T-cell (primary cell): ENCODE data around the gene MRPS15. TPM values are rescaled to one million over a fixed set of nuclear protein-coding genes. Genes with fewer than 3 reads are reported as not detected.

Source experiments
- ATAC-seq, 4 experiments: fragments of 200-7000 bp in 3 of 4; fragments of 150-1000 bp in 1 of 4; cut with Tn5 transposase; replicated peaks in 1 of 4; 1 replicate in 3 of 4; 2 replicates in 1 of 4; pipeline ENCODE4 v1.10.0; 2021; ENCODE audit warnings: moderate library complexity in 3 of 4, mild to moderate bottlenecking in 2 of 4, moderate number of reproducible peaks in 1 of 4
- CTCF ChIA-PET, 2 donors: fragments of 300-600 bp; sonication (Branson Sonifier 250); formaldehyde crosslinking; loops; one replicate each; lab custom pipeline; 2022; ENCODE audit warnings: antibody characterized with exemption in 2 of 2; lab: Charles Lee
- POLR2A ChIA-PET, 2 donors: fragments of 300-600 bp; sonication (Branson Sonifier 250); formaldehyde crosslinking; loops; one replicate each; lab custom pipeline; 2022; ENCODE audit warnings: antibody characterized with exemption in 2 of 2; lab: Charles Lee
- DNase-seq, 35 experiments: peaks; one replicate each; pipeline versions ENCODE4 v3.0.0 to v3.0.0-alpha.2; 2013 to 2023
- H3K27ac ChIP-seq: one replicate; pipeline ENCODE4 v1.5.1; 2013; ENCODE audit warnings: low read length
- H3K27me3 ChIP-seq, 2 experiments: replicated peaks in 1 of 2; 1 replicate in 1 of 2; 2 replicates in 1 of 2; pipeline versions ENCODE4 v1.6.1 to v1.7.0; 2013; ENCODE audit warnings: low read length in 1 of 2, mixed read lengths in 1 of 2; ENCODE audit not compliant: control insufficient read depth in 2 of 2, insufficient read depth in 2 of 2; ENCODE audit errors: extremely low read depth in 1 of 2
- H3K36me3 ChIP-seq, 2 donors: 1 replicate in 1 of 2; 2 replicates in 1 of 2; pipeline versions ENCODE4 v1.6.1 to v1.7.0; 2013; ENCODE audit warnings: low read length in 1 of 2; ENCODE audit not compliant: control insufficient read depth in 2 of 2, insufficient read depth in 1 of 2; ENCODE audit errors: extremely low read depth in 1 of 2
- H3K4me1 ChIP-seq, 2 experiments: 1 replicate in 1 of 2; 2 replicates in 1 of 2; pipeline versions ENCODE4 v1.6.1 to v1.7.0; 2013; ENCODE audit warnings: low read length in 2 of 2, mixed read lengths in 1 of 2; ENCODE audit not compliant: insufficient read depth in 2 of 2, control insufficient read depth in 1 of 2; ENCODE audit errors: extremely low read depth in 1 of 2
- H3K4me3 ChIP-seq, 2 donors: 1 replicate in 1 of 2; 2 replicates in 1 of 2; pipeline versions ENCODE4 v1.5.1 to v1.7.0; 2013; ENCODE audit warnings: mild to moderate bottlenecking in 2 of 2, low read length in 1 of 2, moderate library complexity in 1 of 2; ENCODE audit not compliant: control insufficient read depth in 1 of 2; ENCODE audit errors: extremely low read depth in 1 of 2
- H3K9me3 ChIP-seq: 2 replicates; pipeline ENCODE4 v1.7.0; 2013
- H3K27ac Mint-ChIP-seq, 2 donors: one replicate each; pipeline ENCODE4 v1.8.0; 2020 to 2021; ENCODE audit warnings: mild to moderate bottlenecking in 2 of 2, mixed read lengths in 2 of 2
- H3K27me3 Mint-ChIP-seq, 2 donors: one replicate each; pipeline ENCODE4 v1.8.0; 2021 to 2022; ENCODE audit warnings: mixed read lengths in 2 of 2
- H3K36me3 Mint-ChIP-seq: one replicate; pipeline ENCODE4 v1.8.0; 2021; ENCODE audit warnings: mixed read lengths
- H3K4me1 Mint-ChIP-seq, 3 donors: one replicate each; pipeline ENCODE4 v1.8.0; 2020 to 2022; ENCODE audit warnings: mixed read lengths in 3 of 3, mild to moderate bottlenecking in 1 of 3
- H3K4me3 Mint-ChIP-seq, 3 donors: one replicate each; pipeline ENCODE4 v1.8.0; 2020 to 2022; ENCODE audit warnings: mild to moderate bottlenecking in 3 of 3, mixed read lengths in 3 of 3, moderate library complexity in 3 of 3
- H3K9me3 Mint-ChIP-seq, 3 donors: one replicate each; pipeline ENCODE4 v1.8.0; 2020 to 2022; ENCODE audit warnings: mixed read lengths in 3 of 3
- WGBS: methylation state at CpG from one replicate; pipeline ENCODE4 v1.1.5; 2013; ENCODE audit warnings: missing lambda C conversion rate; ENCODE audit not compliant: insufficient coverage; 5-methylcytosine and 5-hydroxymethylcytosine counted together
- total RNA-seq, 35 experiments: library from RNA in 6 of 35; stranded (reverse) in 6 of 35; fragments of 120-200 nt in 1 of 35; gene quantifications; one replicate each; pipeline versions ENCODE4 v1.2.1 to v1.2.4 and lab custom pipeline; 2013 to 2026

The MRPS15 gene
- total RNA-seq, 5 donors from 2014 or later (not counting 1 experiment from before 2014, with no cell fraction given): 25.7 to 37.3 (median 34.9) TPM

DNA sequence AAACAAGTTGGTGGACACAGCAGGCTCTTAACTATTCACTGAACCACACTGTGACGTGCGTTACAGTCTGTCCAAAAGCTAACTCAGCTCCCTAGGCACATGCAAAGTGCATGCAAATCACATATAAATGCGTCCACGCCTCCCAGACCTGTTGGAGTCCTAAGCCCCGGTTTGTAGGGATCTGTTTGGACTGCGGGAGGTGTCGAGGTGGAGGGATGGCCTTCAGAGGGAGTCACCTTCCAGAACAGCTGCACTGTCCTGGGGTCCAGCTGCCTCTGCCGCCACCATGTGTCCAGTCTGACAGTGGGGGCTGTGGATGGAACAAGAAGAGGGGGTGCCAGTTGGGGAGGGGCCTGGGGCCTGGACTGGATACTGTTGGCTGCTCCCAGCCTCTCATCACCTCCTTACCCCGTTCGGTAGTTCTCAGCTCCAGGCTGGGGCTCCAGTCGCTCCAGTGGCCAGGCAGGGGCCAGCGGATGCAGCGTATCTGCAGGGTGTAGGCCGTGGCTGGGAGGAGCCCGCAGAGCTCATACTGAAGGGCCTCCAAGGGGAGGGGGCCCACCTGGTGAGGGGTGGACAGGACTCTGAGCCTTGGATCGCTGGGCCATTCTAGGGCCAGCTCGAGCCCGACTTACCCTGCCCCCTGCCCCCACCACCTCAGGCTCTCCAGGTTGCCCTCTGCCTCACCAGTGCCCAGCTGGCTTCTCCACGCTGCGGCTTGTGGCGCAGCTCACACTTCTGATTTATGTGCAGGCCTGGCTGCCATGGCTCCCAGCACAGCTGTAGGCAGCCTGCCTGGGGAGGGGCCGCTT lies 7.9 kb upstream of the MRPS15 start:
- Mint-ChIP-seq H3K36me3 (no peaks in the 10 kb centered on the region), H3K4me3 (no peak overlapping the region), H3K27me3 (no peaks in the 10 kb centered on the region), H3K9me3 (no peaks in the 10 kb centered on the region), H3K27ac (no peak overlapping the region), H3K4me1 (no peaks in the 10 kb centered on the region)
- H3K27ac ChIP-seq: no peak overlapping the region
- no peaks in the 10 kb centered on the region for H3K36me3 ChIP-seq
- ATAC-seq (no peak), DNase-seq (no peak)
- no peaks in the 10 kb centered on the region for H3K9me3 ChIP-seq
- ChIA-PET POLR2A (no interaction called here), CTCF (no interaction called here)
- no peaks in the 10 kb centered on the region for H3K4me1 ChIP-seq
- 88% methylated on average over 16 of the region's 22 CpGs for WGBS
- no peaks in the 10 kb centered on the region for H3K27me3 ChIP-seq
- no peak overlapping the region for H3K4me3 ChIP-seq

DNA sequence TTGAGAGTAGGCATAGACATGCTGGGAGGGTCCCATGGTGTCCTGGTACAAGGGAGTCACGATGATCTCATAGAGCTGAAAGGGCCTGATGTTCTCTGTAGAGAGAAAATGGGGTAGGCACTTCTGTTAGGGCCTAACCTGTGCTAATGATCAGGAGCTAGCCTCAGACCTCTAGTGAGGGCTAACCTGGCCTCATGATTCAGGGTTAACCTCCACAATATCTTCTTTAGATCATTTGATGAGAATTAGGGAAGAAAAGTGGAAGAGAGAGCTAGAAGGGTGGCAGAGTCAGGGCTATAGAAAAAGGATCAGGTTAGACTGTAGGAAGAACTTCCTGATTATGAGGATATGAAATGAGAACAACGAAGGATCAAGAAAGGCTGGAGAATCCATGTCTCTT lies 5.0 kb upstream of the MRPS15 start:
- Histone ChIP-seq H3K4me3 (no peak overlapping the region), H3K27me3 (no peaks in the 10 kb centered on the region), H3K36me3 (no peaks in the 10 kb centered on the region), H3K4me1 (peaks cover 4 to 5% of the 10 kb centered on the region in 2 experiments), H3K27ac (no peak overlapping the region), H3K9me3 (no peaks in the 10 kb centered on the region)
- ATAC-seq: no peak
- Mint-ChIP-seq H3K9me3 (no peaks in the 10 kb centered on the region), H3K4me3 (no peak overlapping the region), H3K27ac (peak overlapping the region in 1 of 2 donors; percentile 37), H3K4me1 (peaks cover 6 to 9% (median 9%) of the 10 kb centered on the region in 3 donors), H3K36me3 (no peaks in the 10 kb centered on the region), H3K27me3 (no peaks in the 10 kb centered on the region)
- no peak for DNase-seq
- ChIA-PET CTCF (interaction anchor here in 1 of 2 donors (0.6 kb wide), 1 partner anchor 755 kb away, joined by 3 read pairs; no protein-coding TSS in a partner anchor), POLR2A (no interaction called here)
- 38% methylated on average over 1 of the region's 2 CpGs for WGBS

DNA sequence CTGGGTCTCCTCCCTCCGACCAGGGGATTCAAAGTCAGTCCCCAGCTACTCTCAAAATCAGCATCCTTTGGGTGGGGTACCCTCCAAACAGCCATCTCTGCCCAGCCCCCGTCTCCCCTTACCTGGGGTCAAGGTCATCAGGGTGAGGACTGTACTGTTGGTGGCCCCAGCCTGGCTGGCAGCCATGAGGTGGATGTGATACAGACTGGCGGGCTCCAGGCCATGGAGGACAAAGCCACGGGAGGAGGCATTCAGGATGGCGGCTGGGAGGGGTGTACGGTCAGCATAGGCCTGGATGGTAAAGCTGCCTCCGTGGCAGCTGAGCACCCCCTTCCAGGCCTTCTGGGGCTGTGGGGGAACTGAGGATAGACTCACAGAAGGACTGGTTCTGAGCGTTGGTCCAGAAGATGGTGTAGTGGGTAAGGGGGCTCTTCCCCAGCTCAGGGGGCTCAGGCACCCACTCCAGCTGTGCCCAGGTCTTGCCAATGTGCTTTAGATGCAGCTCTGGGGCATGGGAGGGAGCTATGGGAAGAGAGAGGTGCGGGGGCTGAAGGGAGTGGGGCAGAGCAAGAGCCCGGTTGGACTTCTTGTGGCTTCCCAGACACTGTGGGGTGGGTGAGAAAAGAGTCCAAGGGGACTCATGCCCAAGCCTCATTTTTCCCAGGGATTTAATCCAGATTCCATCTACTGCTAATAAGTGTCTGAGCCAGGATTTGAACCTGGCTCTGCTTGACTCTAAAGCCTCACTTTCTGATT lies 3.7 kb upstream of the MRPS15 start:
- Histone ChIP-seq H3K27me3 (no peaks in the 10 kb centered on the region), H3K4me3 (no peak overlapping the region), H3K27ac (no peak overlapping the region), H3K36me3 (no peaks in the 10 kb centered on the region), H3K4me1 (peaks cover 10 to 15% of the 10 kb centered on the region in 2 experiments), H3K9me3 (no peaks in the 10 kb centered on the region)
- CTCF ChIA-PET: no interaction called here
- POLR2A ChIA-PET: no interaction called here
- 100% methylated on average over 5 of the region's 10 CpGs for whole genome bisulfite sequencing
- DNase-seq (no peak), ATAC-seq (no peak)
- no peaks in the 10 kb centered on the region for H3K27me3 Mint-ChIP-seq
- H3K27ac Mint-ChIP-seq: no peak overlapping the region
- H3K4me1 Mint-ChIP-seq: peaks cover 17 to 22% (median 21%) of the 10 kb centered on the region in 3 donors
- no peaks in the 10 kb centered on the region for H3K9me3 Mint-ChIP-seq
- no peaks in the 10 kb centered on the region for H3K36me3 Mint-ChIP-seq
- H3K4me3 Mint-ChIP-seq: no peak overlapping the region

DNA sequence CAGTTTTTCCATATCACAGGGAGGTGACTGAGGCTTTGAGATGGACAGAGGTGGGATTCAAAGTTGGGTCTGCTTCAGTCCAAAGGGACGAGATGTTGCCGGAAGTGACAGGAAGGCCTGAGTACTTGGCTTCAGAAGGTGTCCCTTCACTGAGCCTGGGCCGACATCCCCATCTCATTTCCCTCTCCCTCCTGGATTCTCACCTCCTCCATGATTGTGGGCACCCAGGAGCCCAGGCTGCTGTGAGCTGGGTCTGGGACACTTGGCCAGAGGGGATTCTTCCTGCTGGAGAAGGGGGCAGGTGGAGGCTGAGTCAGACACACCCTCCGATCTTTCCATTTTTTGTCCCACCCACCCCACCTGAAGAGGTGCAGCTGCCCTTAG lies 2.8 kb upstream of the MRPS15 start:
- ATAC-seq (no peak), DNase-seq (no peak)
- Mint-ChIP-seq H3K36me3 (no peaks in the 10 kb centered on the region), H3K4me1 (peaks cover 22 to 27% (median 25%) of the 10 kb centered on the region in 3 donors), H3K27ac (no peak overlapping the region), H3K9me3 (no peaks in the 10 kb centered on the region), H3K4me3 (no peak overlapping the region), H3K27me3 (no peaks in the 10 kb centered on the region)
- ChIA-PET CTCF (no interaction called here), POLR2A (no interaction called here)
- H3K27me3 ChIP-seq: no peaks in the 10 kb centered on the region
- 100% methylated on average over 2 of the region's 4 CpGs for WGBS
- H3K4me3 ChIP-seq: no peak overlapping the region
- no peaks in the 10 kb centered on the region for H3K9me3 ChIP-seq
- H3K27ac ChIP-seq: no peak overlapping the region
- peaks cover 12 to 23% of the 10 kb centered on the region in 2 experiments for H3K4me1 ChIP-seq
- no peaks in the 10 kb centered on the region for H3K36me3 ChIP-seq

DNA sequence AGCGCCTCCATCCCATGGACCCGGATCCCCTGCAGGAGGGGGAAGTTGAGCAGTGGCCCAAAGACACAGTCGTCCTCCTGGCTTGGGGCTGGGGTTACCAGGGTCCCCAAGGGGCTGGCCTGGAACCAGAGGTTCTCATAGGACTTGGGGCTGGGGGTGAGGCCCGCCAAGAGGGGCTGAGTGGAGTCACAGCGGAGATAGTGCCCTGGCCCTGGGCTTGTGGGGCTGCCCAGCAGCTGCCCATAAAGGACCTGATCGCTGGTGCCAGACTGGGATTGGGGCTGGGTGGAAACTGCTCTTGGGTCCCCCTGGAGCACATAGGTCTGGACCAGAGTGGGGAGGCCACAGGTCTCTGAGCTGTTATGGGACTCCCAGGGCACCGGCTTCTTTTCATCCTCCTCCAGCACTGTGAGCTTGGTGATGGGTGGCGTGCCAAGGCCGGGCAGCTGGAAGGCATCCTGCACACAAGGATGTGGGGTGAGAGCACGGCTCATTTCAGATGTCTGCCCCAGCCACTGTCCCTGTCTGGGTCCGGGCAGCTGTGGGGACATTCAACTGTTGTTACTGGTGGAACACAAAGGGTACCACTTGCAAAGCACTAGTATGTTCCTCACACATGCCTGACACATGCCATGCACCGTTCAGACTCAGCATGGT lies 2.3 kb upstream of the MRPS15 start:
- no peaks in the 10 kb centered on the region for H3K9me3 ChIP-seq
- Mint-ChIP-seq H3K4me3 (no peak overlapping the region), H3K9me3 (no peaks in the 10 kb centered on the region), H3K36me3 (no peaks in the 10 kb centered on the region), H3K4me1 (peaks cover 22 to 27% (median 27%) of the 10 kb centered on the region in 3 donors), H3K27ac (no peak overlapping the region), H3K27me3 (no peaks in the 10 kb centered on the region)
- no peaks in the 10 kb centered on the region for H3K27me3 ChIP-seq
- no peak for DNase-seq
- H3K4me3 ChIP-seq: no peak overlapping the region
- peaks cover 12 to 23% of the 10 kb centered on the region in 2 experiments for H3K4me1 ChIP-seq
- peaks cover 0 to 4% of the 10 kb centered on the region in 2 donors for H3K36me3 ChIP-seq
- whole genome bisulfite sequencing: 93% methylated on average over 8 of the region's 12 CpGs
- no peak for ATAC-seq
- no peak overlapping the region for H3K27ac ChIP-seq
- POLR2A ChIA-PET: no interaction called here
- CTCF ChIA-PET: no interaction called here

DNA sequence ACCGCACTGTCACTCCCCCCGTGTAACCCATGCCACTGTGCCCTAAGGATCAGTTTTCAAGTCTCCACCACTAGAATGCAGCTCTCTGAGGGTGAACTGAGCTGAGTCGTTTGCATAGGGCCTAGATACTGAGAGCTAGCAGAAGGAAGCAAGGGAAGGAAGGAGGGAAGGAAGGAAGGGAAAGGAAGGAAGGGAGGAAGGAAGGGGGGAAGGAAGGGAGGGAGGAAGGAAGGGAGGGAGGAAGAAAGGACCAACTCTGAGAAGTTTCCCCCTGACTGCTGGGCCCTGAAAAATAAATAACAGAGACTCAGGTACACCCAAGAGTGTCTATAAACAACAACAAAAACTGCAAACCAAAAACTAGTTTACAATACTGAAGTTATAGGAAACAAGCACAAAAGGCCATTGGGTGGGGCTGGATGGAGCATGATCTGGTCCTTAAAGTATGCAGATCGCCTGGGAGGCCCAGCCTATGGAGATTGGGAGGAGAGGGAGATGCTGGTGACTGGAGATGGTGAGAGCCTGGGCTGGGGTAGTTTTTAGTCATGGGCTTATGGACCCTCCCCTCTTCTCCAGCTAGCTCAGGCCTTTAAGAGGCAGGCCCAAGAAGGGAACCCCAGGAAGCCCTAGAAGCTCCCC lies 1.7 kb upstream of the MRPS15 start:
- Mint-ChIP-seq H3K9me3 (no peaks in the 10 kb centered on the region), H3K27ac (no peak overlapping the region), H3K4me3 (no peak overlapping the region), H3K36me3 (peaks cover 3% of the 10 kb centered on the region), H3K4me1 (peaks cover 26 to 30% (median 30%) of the 10 kb centered on the region in 3 donors), H3K27me3 (no peaks in the 10 kb centered on the region)
- no peak for DNase-seq
- ATAC-seq: no peak
- Histone ChIP-seq H3K36me3 (peaks cover 0 to 10% of the 10 kb centered on the region in 2 donors), H3K27me3 (no peaks in the 10 kb centered on the region), H3K27ac (no peak overlapping the region), H3K4me3 (no peak overlapping the region), H3K4me1 (peaks cover 12 to 23% of the 10 kb centered on the region in 2 experiments), H3K9me3 (no peaks in the 10 kb centered on the region)
- 82% methylated on average over 3 of the region's 4 CpGs for WGBS
- ChIA-PET POLR2A (interaction anchor here in 1 of 2 donors (0.6 kb wide), 1 partner anchor 1009 kb away, joined by 3 read pairs; no protein-coding TSS in a partner anchor), CTCF (no interaction called here)
